ENCODE data around the gene ZCWPW1.
"Not testable (repeated sequence)": the region's sequence is repeated elsewhere in the genome, so short reads cannot be mapped to it uniquely, and the experiment has no call there.

- not testable (repeated sequence) for TF ChIP-seq PATZ1 (CRISPR knock-in tag; IDR thresholded peaks at IDR 0.05; ENCODE audit: borderline replicate concordance); SNAI2 (CRISPR knock-in tag; IDR thresholded peaks at IDR 0.05); ZFP30 (CRISPR knock-in tag; IDR thresholded peaks at IDR 0.05); GLIS3 (CRISPR knock-in tag; IDR thresholded peaks at IDR 0.05); RARB (CRISPR knock-in tag; IDR thresholded peaks at IDR 0.05); ZC3H10 (CRISPR knock-in tag; IDR thresholded peaks at IDR 0.05); CSDC2 (CRISPR knock-in tag; IDR thresholded peaks at IDR 0.05); ARNTL (CRISPR knock-in tag; IDR thresholded peaks at IDR 0.05; ENCODE audit: borderline replicate concordance, low read depth); BACH2 (CRISPR knock-in tag; IDR thresholded peaks at IDR 0.05; ENCODE audit: borderline replicate concordance); ZFP3 (CRISPR knock-in tag; IDR thresholded peaks at IDR 0.05)
Measured at GRCh38 chr7:100363797-100364196, 64.7 kb downstream of the ZCWPW1 start.
